ENCODE data around the gene LGALS8. TPM values are rescaled to one million over a fixed set of nuclear protein-coding genes. Genes with fewer than 3 reads are reported as not detected.

LGALS8 gene
- total and polyA plus RNA-seq, 11 donors = 45.3 to 114 (median 91.4) TPM

DNA sequence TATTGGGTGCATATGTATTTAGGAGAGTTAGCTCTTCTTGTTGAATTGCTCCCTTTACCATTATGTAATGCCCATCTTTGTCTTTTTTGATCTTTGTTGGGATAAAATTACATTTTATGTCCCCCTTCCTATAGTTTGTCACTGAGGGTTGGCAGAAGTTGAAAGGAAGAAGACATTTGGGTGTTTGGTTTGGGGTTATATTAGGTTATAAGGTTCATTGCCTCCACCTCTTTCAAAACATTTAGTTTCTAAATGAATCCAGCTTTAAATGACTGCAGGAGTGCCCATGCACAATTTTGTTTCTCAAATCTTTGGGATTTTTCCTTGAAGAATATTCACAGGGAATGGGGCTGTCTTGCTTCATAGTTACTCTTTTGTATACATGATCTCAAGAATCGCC, 14.6 kb upstream of the LGALS8 start:
- Histone ChIP-seq H3K27ac (no peak overlapping the region), H3K4me1 (peaks cover 0 to 5% (median 0%) of the 10 kb centered on the region in 12 donors), H3K9me3 (no peaks in the 10 kb centered on the region), H3K4me3 (no peak overlapping the region), H3K36me3 (no peaks in the 10 kb centered on the region), H3K27me3 (no peaks in the 10 kb centered on the region)
- ATAC-seq (no peak), DNase-seq (no peak)
- TF ChIP-seq CTCF (IDR thresholded peaks at IDR 0.05) (no peak), POLR2A (IDR thresholded peaks at IDR 0.05) (no peak)
- intact Hi-C loops (cut with DNase I) = no loop called here
- 88 to 100% (median 94%) methylated on average over 1 of the region's 1 CpG for WGBS, 4 donors

GRCh38 chr1:236509647-236510401, 14.0 kb upstream of the LGALS8 start:
- TF ChIP-seq CTCF (IDR thresholded peaks at IDR 0.05) = no peak
- no peak for TF ChIP-seq POLR2A (IDR thresholded peaks at IDR 0.05)

DNA sequence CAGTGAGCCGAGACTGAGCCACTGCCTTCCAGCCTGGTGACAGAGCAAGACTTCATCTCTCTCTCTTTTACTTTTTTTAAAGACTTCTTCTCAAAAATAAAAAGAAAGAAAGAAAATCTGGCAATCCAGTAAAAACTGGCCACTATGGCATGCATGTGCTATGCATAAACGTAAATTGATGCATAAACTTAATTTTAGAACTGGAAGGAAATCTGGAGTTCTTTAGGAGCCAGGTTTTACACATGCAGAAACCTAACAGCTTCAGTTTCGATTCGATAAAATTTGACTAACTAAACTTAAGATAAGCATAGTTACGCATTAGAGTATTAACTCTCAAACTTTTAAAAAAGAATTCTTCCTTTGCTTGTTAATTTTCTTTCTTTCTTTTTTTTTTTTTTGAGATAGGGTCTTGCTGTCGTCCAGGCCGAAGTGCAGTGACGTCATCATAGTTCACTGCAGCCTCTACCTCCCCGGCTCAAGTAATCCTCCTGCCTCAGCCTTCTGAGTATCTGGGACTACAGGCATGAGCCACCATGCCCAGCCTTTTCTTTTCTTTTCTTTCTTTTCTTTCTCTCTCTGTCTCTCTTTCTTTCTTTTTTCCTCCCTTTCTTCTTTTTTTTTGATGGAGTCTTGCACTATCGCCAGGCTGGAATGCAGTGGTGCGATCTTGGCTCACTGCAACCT, 11.9 kb upstream of the LGALS8 start:
- intact Hi-C loops (cut with DNase I) = no loop called here
- no peak for DNase-seq
- Histone ChIP-seq H3K4me3 (peak overlapping the region in 3 of 12 donors; percentile 18 to 29 (median 29)), H3K36me3 (no peaks in the 10 kb centered on the region), H3K4me1 (peaks cover 0 to 6% (median 0%) of the 10 kb centered on the region in 12 donors), H3K27ac (no peak overlapping the region), H3K9me3 (no peaks in the 10 kb centered on the region), H3K27me3 (no peaks in the 10 kb centered on the region)
- no peak for TF ChIP-seq POLR2A (IDR thresholded peaks at IDR 0.05)
- TF ChIP-seq CTCF (IDR thresholded peaks at IDR 0.05) = no peak
- no peak for ATAC-seq
- WGBS, 4 donors = 80 to 86% (median 82%) methylated on average over 11 of the region's 11 CpGs

More at GRCh38 chr1:236509647-236510401, 14.0 kb upstream of the LGALS8 start:
- WGBS, 4 donors = 75 to 88% (median 82%) methylated on average over 8 of the region's 8 CpGs
- no peaks in the 10 kb centered on the region for H3K36me3 ChIP-seq
- ATAC-seq (no peak), DNase-seq (no peak)
- no peak overlapping the region for H3K27ac ChIP-seq
- H3K4me1 ChIP-seq = peaks cover 0 to 5% (median 0%) of the 10 kb centered on the region in 12 donors
- intact Hi-C loops (cut with DNase I) = no loop called here
- no peaks in the 10 kb centered on the region for H3K9me3 ChIP-seq
- H3K4me3 ChIP-seq = no peak overlapping the region
- no peaks in the 10 kb centered on the region for H3K27me3 ChIP-seq

- Histone ChIP-seq H3K36me3 (no peaks in the 10 kb centered on the region), H3K4me3 (no peak overlapping the region), H3K27me3 (no peaks in the 10 kb centered on the region), H3K4me1 (peaks cover 0 to 5% (median 0%) of the 10 kb centered on the region in 12 donors), H3K27ac (no peak overlapping the region), H3K9me3 (no peaks in the 10 kb centered on the region)
- TF ChIP-seq POLR2A (IDR thresholded peaks at IDR 0.05) (no peak), CTCF (IDR thresholded peaks at IDR 0.05) (no peak)
- DNase-seq (no peak), ATAC-seq (no peak)
- WGBS, 4 donors = 73 to 76% (median 75%) methylated on average over 4 of the region's 4 CpGs
- intact Hi-C loops (cut with DNase I) = no loop called here
These were observed 8.9 kb upstream of the LGALS8 start for GRCh38 chr1:236514703-236515442.
